Limb (tissue), 2 donors: ENCODE measurements around the gene ZFHX3.

Experiments
- DNase-seq, 2 donors: peaks; one replicate each; pipeline ENCODE4 v3.0.0-alpha.2; 2016; ENCODE audit errors: extremely low spot score in 2 of 2

The ZFHX3 gene

DNA sequence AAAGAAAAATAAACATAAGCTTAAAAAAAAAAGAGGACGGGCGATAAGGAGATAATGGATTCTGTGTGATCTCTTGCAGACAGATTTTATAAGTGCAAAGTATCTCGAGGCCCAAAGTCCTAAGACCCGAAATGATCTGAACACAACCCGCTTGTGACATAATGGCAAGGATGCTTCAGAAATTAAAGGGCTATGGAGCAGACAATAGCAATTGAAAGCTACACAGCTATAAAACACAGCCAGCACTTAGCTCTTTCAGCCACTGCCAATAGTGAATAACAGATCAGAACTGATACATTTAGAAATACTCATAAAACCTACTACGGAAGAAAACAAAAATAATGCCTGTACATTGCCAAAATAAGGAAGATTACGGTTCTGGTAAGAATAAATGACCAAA, 117.5 kb downstream of the ZFHX3 start:
- no peak for DNase-seq

GRCh38 chr16:72928090-72928981, 119.6 kb downstream of the ZFHX3 start:
- no peak for DNase-seq

- peak in 1 of 2 donors; percentile 61 for DNase-seq
Observed at GRCh38 chr16:72927199-72928089, 120.5 kb downstream of the ZFHX3 start.

- no peak for DNase-seq
Observed at GRCh38 chr16:72926177-72927070, 121.5 kb downstream of the ZFHX3 start.

DNA sequence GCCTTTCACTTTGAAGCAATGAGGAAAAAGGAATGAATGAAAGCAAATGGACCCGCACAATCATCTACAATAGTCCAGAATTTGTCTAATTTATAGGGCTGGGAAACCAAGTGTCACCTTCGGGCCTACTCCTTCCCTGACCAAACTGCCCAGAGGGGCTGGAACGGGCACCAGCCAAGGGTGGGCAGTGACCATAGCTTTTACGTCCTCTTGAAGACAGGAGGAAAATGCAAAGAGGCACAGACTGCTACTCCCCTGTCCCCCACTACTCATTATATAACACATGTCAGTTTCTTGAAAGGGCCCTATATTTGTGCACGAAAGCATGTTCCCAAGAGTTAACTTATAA, 122.3 kb downstream of the ZFHX3 start:
- no peak for DNase-seq

GRCh38 chr16:72924927-72925630, 122.8 kb downstream of the ZFHX3 start:
- no peak for DNase-seq

DNA sequence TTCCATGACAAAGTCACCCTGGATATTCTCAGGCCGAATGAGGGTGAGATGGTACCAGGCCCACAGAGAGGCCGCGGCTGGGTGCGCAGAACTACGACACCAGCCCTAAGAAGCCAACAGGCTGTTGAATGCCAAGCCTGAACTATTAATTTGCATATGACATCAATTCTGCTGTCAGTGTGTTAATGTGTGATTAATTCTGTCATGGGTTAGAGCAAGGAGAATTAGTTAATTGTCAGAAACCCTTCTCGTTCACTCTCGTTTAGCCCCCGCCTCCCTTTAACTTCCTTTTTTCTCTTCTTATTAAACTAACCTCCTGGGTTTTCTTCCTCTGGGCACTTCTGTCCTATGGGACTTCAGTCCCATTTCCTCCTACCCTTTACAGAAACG, 123.4 kb downstream of the ZFHX3 start:
- no peak for DNase-seq

- no peak for DNase-seq
Observed at GRCh38 chr16:72923757-72924156, 124.2 kb downstream of the ZFHX3 start.

GRCh38 chr16:72922714-72923113, 125.2 kb downstream of the ZFHX3 start:
- no peak for DNase-seq

DNA sequence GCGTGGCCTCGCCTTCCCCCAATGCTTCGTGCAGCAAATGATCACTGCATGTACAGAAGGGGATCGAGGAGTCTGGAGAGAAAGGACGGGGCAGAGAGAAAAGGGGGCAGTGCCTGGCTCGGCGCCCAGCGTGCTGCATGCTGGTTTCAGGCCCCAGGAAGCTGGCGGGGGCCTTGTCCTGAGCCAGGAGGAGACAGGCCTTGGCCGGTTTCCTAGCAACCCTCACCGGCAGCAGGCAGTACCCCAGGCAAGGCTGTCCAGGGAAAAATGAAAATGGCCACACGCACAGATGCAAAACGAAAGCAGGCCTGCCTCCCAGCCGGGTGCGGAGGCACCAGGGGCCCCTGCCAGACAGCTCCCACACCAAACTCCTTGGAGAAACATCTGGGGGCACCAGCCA, 126.3 kb downstream of the ZFHX3 start:
- peak; percentile 52 to 82 for DNase-seq

- no peak for DNase-seq
Observed at GRCh38 chr16:72921106-72921505, 126.8 kb downstream of the ZFHX3 start.

DNA sequence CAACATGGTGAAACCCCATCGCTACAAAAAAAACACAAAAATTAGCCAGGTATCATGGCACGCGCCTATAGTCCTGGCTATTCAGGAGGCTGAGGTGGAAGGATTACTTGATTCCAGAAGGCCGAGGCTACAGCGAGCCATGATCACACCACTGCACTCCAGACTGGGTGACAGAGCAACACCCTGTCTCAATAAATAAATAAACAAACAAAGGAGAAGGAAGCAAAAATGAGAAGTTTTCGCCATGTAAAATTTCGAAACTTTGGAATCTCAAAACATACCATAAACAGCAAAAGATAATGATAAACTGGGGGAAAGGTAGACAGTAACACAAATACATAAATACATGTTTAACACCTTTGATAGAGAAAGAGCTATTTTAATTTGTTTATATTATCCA, 130.9 kb downstream of the ZFHX3 start:
- no peak for DNase-seq

DNA sequence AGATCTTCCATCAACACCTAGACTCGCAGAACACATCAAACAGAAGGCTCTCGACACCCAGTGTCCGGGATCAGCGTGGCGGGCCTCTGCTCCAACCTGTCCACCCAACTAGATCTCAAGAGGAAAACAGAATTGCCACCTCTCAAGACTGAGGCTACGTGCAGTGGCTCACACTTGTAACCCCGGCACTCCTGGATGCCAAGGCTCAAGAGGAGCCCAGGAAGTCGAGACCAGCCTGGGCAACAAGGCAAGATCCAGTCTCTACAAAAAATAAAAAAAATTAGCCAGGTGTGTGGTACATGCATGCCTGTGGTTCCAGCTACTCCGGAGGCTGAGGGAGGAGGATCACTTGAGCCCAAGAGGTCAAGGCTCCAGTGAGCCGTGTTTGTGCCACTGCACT, 132.6 kb downstream of the ZFHX3 start:
- DNase-seq = no peak

- DNase-seq = no peak
Observed at GRCh38 chr16:72913551-72913950, 134.4 kb downstream of the ZFHX3 start.

DNA sequence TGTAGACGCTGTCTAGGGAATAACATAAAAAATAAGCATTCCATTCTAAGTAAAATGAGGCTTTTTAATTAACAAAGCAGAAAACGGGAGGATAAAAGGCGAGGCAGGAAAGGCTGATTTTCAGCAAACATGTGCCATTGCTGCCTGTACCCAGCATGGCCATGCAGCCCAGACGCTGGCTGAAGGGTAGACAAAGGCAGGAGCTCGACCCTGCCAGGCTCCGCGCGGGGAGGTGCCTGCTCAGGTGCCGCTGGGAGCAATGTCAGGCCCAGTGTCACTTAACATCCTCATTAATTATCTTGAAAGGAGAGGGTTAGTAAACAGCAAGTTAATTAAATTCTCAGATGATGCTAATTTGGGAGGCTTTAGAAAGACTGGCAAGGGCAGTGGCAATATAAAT, 136.0 kb downstream of the ZFHX3 start:
- DNase-seq = no peak

GRCh38 chr16:72910875-72911274, 137.1 kb downstream of the ZFHX3 start:
- DNase-seq = no peak

GRCh38 chr16:72910381-72910780, 137.5 kb downstream of the ZFHX3 start:
- no peak for DNase-seq

DNA sequence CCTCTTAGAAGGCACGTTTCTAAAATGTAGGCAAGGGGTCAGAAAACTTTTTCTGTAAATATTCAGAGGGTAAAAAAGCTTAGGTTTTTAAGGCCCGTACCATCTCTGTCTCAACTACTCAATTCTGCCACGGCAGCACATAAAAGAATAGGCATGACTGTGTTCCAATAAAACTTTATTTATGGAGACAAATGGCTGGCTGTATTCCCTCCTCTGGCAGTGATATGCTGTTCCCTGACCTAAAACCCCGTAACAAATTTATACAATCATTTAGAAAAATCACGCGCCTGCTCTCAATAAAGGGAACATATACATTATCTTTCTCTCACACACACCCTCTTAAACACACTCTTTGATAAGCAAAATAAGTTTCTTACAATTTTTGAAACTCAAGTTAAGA, 138.7 kb downstream of the ZFHX3 start:
- no peak for DNase-seq

DNA sequence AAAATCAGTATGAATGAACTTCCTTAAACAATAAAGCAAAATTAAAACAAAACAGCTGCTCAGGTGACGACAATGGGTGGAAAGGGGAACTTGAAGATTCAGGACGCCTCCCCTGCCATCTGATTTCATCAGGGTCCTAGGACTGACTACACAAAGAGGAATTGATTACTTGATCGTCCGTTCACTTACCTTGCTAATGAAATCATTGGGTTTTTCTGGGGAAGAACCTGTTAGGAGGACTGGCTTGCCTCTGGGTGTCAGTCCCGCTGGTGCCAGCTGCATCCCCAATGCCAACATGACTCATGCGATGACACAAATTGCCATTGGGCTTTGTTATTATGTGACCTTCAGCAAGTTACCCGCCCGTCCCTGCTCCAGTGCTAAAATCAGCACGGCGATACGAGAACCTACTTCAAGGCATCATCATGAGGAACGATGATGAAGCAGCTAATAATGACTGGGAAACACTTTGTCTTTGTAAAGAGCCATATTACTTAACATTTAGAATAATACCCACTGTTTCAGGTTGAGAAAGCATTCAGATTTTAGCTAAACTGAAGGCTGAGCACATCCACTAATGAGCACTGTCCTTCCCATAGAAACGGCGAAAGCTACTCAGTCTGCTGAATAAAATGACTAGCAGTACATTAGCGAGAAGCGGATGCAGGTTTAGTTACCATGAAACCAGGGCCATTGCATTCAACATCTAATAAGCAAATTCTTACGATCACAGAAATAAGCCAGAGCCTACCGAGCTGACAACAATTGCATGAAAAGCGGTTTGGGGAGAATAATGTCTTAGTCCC, 139.4 kb downstream of the ZFHX3 start:
- no peak for DNase-seq

GRCh38 chr16:72905581-72905980, 142.3 kb downstream of the ZFHX3 start:
- DNase-seq = no peak
